ENCODE measurements around the gene PACSIN2.
"Not testable (repeated sequence)": the region's sequence is repeated elsewhere in the genome, so short reads cannot be mapped to it uniquely, and the experiment has no call there.

PACSIN2 gene

GRCh38 chr22:42992092-42992491 is 22.9 kb downstream of the PACSIN2 start:
- no peak for DNase-seq (ENCODE audit: low read depth in 2 of 2)

GRCh38 chr22:42991010-42991651 is 23.8 kb downstream of the PACSIN2 start:
- DNase-seq (ENCODE audit: low read depth in 2 of 2), result no peak

GRCh38 chr22:42990131-42990838 is 24.7 kb downstream of the PACSIN2 start:
- no peak for DNase-seq (ENCODE audit: low read depth in 2 of 2)

- DNase-seq (ENCODE audit: low read depth in 2 of 2), result no peak
These were observed 28.8 kb downstream of the PACSIN2 start for GRCh38 chr22:42986115-42986514.

GRCh38 chr22:42985531-42985905 is 29.4 kb downstream of the PACSIN2 start:
- no peak for DNase-seq (ENCODE audit: low read depth in 2 of 2)

- no peak for DNase-seq (ENCODE audit: low read depth in 2 of 2)
These were observed 30.0 kb downstream of the PACSIN2 start for GRCh38 chr22:42984814-42985530.

GRCh38 chr22:42984397-42984796 is 30.6 kb downstream of the PACSIN2 start:
- DNase-seq (ENCODE audit: low read depth in 2 of 2), result no peak

GRCh38 chr22:42983470-42983869 is 31.5 kb downstream of the PACSIN2 start:
- DNase-seq (ENCODE audit: low read depth in 2 of 2), result no peak

- DNase-seq (ENCODE audit: low read depth in 2 of 2), result no peak
These were observed 35.3 kb downstream of the PACSIN2 start for GRCh38 chr22:42979606-42980005.

- DNase-seq (ENCODE audit: low read depth in 2 of 2), result no peak
These were observed 36.4 kb downstream of the PACSIN2 start for GRCh38 chr22:42978453-42979103.

- no peak for DNase-seq (ENCODE audit: low read depth in 2 of 2)
These were observed 37.4 kb downstream of the PACSIN2 start for GRCh38 chr22:42977569-42977968.

GRCh38 chr22:42976217-42976933 is 38.6 kb downstream of the PACSIN2 start:
- no peak for DNase-seq (ENCODE audit: low read depth in 2 of 2)

GRCh38 chr22:42974223-42974622 is 40.7 kb downstream of the PACSIN2 start:
- DNase-seq (ENCODE audit: low read depth in 2 of 2), result no peak

- DNase-seq (ENCODE audit: low read depth in 2 of 2), result no peak
These were observed 41.4 kb downstream of the PACSIN2 start for GRCh38 chr22:42973536-42973881.

- DNase-seq (ENCODE audit: low read depth in 2 of 2), result no peak
These were observed 42.1 kb downstream of the PACSIN2 start for GRCh38 chr22:42972649-42973535.

- DNase-seq (ENCODE audit: low read depth in 2 of 2), result not testable (repeated sequence)
These were observed 43.5 kb downstream of the PACSIN2 start for GRCh38 chr22:42971473-42971860.

- DNase-seq (ENCODE audit: low read depth in 2 of 2), result no peak
These were observed 44.9 kb downstream of the PACSIN2 start for GRCh38 chr22:42970029-42970428.

GRCh38 chr22:42969348-42969975 is 45.5 kb downstream of the PACSIN2 start:
- no peak for DNase-seq (ENCODE audit: low read depth in 2 of 2)

GRCh38 chr22:42967933-42968332 is 47.0 kb downstream of the PACSIN2 start:
- no peak for DNase-seq (ENCODE audit: low read depth in 2 of 2)

GRCh38 chr22:42967005-42967404 is 47.9 kb downstream of the PACSIN2 start:
- DNase-seq (ENCODE audit: low read depth in 2 of 2), result no peak
